Activated naive CD4-positive, alpha-beta T cell (primary cell): ENCODE results near the gene PLXDC2.

Experiments used
- DNase-seq, 4 experiments: peaks; one replicate each; lab custom pipeline; 2025; lab: John Stamatoyannopoulos, UW

PLXDC2 gene

GRCh38 chr10:19941206-19941880 lies 125.1 kb downstream of the PLXDC2 start:
- no peak for DNase-seq

- DNase-seq: no peak
These were observed 128.9 kb downstream of the PLXDC2 start for GRCh38 chr10:19944911-19945663.

GRCh38 chr10:19946245-19946644 lies 130.0 kb downstream of the PLXDC2 start:
- DNase-seq: no peak

- DNase-seq: no peak
These were observed 130.6 kb downstream of the PLXDC2 start for GRCh38 chr10:19946791-19947190.

GRCh38 chr10:19947215-19947614 lies 131.0 kb downstream of the PLXDC2 start:
- DNase-seq: no peak

- DNase-seq: no peak
These were observed 131.4 kb downstream of the PLXDC2 start for GRCh38 chr10:19947656-19948055.

GRCh38 chr10:19952224-19953010 lies 136.2 kb downstream of the PLXDC2 start:
- no peak for DNase-seq

- DNase-seq: no peak
These were observed 138.4 kb downstream of the PLXDC2 start for GRCh38 chr10:19954601-19955000.

- no peak for DNase-seq
These were observed 140.3 kb downstream of the PLXDC2 start for GRCh38 chr10:19956516-19957032.

GRCh38 chr10:19958787-19959186 lies 142.6 kb downstream of the PLXDC2 start:
- DNase-seq: no peak

- DNase-seq: no peak
These were observed 145.1 kb downstream of the PLXDC2 start for GRCh38 chr10:19961076-19962053.

- DNase-seq: no peak
These were observed 148.4 kb downstream of the PLXDC2 start for GRCh38 chr10:19964625-19965024.

GRCh38 chr10:19966751-19967150 lies 150.5 kb downstream of the PLXDC2 start:
- no peak for DNase-seq

- no peak for DNase-seq
These were observed 151.7 kb downstream of the PLXDC2 start for GRCh38 chr10:19967981-19968380.

GRCh38 chr10:19968745-19969144 lies 152.5 kb downstream of the PLXDC2 start:
- no peak for DNase-seq

- no peak for DNase-seq
These were observed 154.0 kb downstream of the PLXDC2 start for GRCh38 chr10:19970256-19970655.

GRCh38 chr10:19970717-19971116 lies 154.5 kb downstream of the PLXDC2 start:
- DNase-seq: no peak

- DNase-seq: no peak
These were observed 155.3 kb downstream of the PLXDC2 start for GRCh38 chr10:19971343-19972052.

GRCh38 chr10:19974138-19974537 lies 157.9 kb downstream of the PLXDC2 start:
- no peak for DNase-seq

GRCh38 chr10:19974554-19974953 lies 158.3 kb downstream of the PLXDC2 start:
- no peak for DNase-seq

- no peak for DNase-seq
These were observed 160.9 kb downstream of the PLXDC2 start for GRCh38 chr10:19977097-19977521.
